EH (cell line): ENCODE data around the gene SLC12A8.

Experiments used
- DNase-seq: peaks from one replicate; pipeline ENCODE4 v3.0.0-alpha.2; 2015; ENCODE audit warnings: low read depth

Gene SLC12A8

GRCh38 chr3:125154110-125154509, 58.4 kb downstream of the SLC12A8 start:
- no peak for DNase-seq

- no peak for DNase-seq
Measured at GRCh38 chr3:125152951-125153350, 59.6 kb downstream of the SLC12A8 start.

GRCh38 chr3:125151916-125152315, 60.6 kb downstream of the SLC12A8 start:
- DNase-seq, result peak; percentile 64

- DNase-seq, result no peak
Measured at GRCh38 chr3:125151442-125151817, 61.1 kb downstream of the SLC12A8 start.

GRCh38 chr3:125150525-125151441, 61.8 kb downstream of the SLC12A8 start:
- peak; percentile 44 for DNase-seq

GRCh38 chr3:125149462-125149861, 63.1 kb downstream of the SLC12A8 start:
- DNase-seq, result no peak

GRCh38 chr3:125148836-125149235, 63.7 kb downstream of the SLC12A8 start:
- DNase-seq, result peak; percentile 75

- DNase-seq, result no peak
Measured at GRCh38 chr3:125148016-125148812, 64.3 kb downstream of the SLC12A8 start.

- no peak for DNase-seq
Measured at GRCh38 chr3:125147491-125147820, 65.1 kb downstream of the SLC12A8 start.

GRCh38 chr3:125146626-125147490, 65.7 kb downstream of the SLC12A8 start:
- no peak for DNase-seq

- no peak for DNase-seq
Measured at GRCh38 chr3:125145751-125146475, 66.6 kb downstream of the SLC12A8 start.

- DNase-seq, result no peak
Measured at GRCh38 chr3:125144653-125145314, 67.8 kb downstream of the SLC12A8 start.

- peak; percentile 79 for DNase-seq
Measured at GRCh38 chr3:125143982-125144652, 68.4 kb downstream of the SLC12A8 start.

GRCh38 chr3:125143538-125143937, 69.0 kb downstream of the SLC12A8 start:
- no peak for DNase-seq

GRCh38 chr3:125142940-125143339, 69.6 kb downstream of the SLC12A8 start:
- no peak for DNase-seq

- no peak for DNase-seq
Measured at GRCh38 chr3:125142420-125142778, 70.1 kb downstream of the SLC12A8 start.

- peak; percentile 39 for DNase-seq
Measured at GRCh38 chr3:125141596-125142419, 70.7 kb downstream of the SLC12A8 start.

GRCh38 chr3:125140818-125141595, 71.5 kb downstream of the SLC12A8 start:
- peak; percentile 40 for DNase-seq
